C1 segment of cervical spinal cord (tissue), 14 donors: ENCODE data around the gene SH3GL3.

ENCODE experiments used
- DNase-seq, 14 donors: peaks; one replicate each; lab custom pipeline; 2025; lab: John Stamatoyannopoulos, UW

Gene SH3GL3

GRCh38 chr15:83658430-83659416 is 211.6 kb downstream of the SH3GL3 start:
- no peak for DNase-seq

- DNase-seq, result no peak
These were observed 212.3 kb downstream of the SH3GL3 start for GRCh38 chr15:83659417-83659812.

- no peak for DNase-seq
These were observed 218.3 kb downstream of the SH3GL3 start for GRCh38 chr15:83665480-83665879.
